IMR-90 (cell line): ENCODE measurements around the gene SRGN. TPM values are rescaled to one million over a fixed set of nuclear protein-coding genes. Genes with fewer than 3 reads are reported as not detected.

ENCODE experiments used
- ATAC-seq: fragments of 200-7000 bp; cut with Tn5 transposase; 2 replicates; pipeline ENCODE4 v1.9.1; 2020; ENCODE audit warnings: low read depth, mild to moderate bottlenecking, moderate library complexity
- BruUV-seq: library from RNA; stranded (reverse); fragments of 400-500 nt; replicated peaks from 2 replicates; lab custom pipeline; 2021; lab: Mats Ljungman, UMichigan
- CTCF ChIA-PET: fragments of 300-600 bp; formaldehyde crosslinking; extraction: SDS; loops from one replicate; lab custom pipeline; 2021; ENCODE audit warnings: antibody characterized with exemption; lab: Yijun Ruan, JAX
- POLR2A ChIA-PET: fragments of 300-600 bp; sonication (Branson Sonifier 250); formaldehyde crosslinking; loops from one replicate; lab custom pipeline; 2022; ENCODE audit warnings: antibody characterized with exemption; ENCODE audit not compliant: unreplicated experiment; lab: Charles Lee
- DNase-seq: peaks from one replicate; pipeline ENCODE4 v3.0.0; 2013
- H2AFZ ChIP-seq: replicated peaks from 2 replicates; pipeline ENCODE3; 2013; ENCODE audit warnings: low read length, mild to moderate bottlenecking; ENCODE audit not compliant: poor library complexity
- H2AK5ac ChIP-seq: 2 replicates; pipeline ENCODE4 v1.6.1; 2013; ENCODE audit warnings: low read depth, low read length, inconsistent platforms
- H2AK9ac ChIP-seq: replicated peaks from 2 replicates; pipeline ENCODE3; 2013; ENCODE audit warnings: mild to moderate bottlenecking, low read depth, low read length, moderate library complexity; ENCODE audit not compliant: poor library complexity
- H2BK120ac ChIP-seq: 2 replicates; pipeline ENCODE4 v1.6.1; 2013; ENCODE audit warnings: low read depth, low read length, inconsistent platforms
- H2BK15ac ChIP-seq: 3 replicates; pipeline ENCODE4 v1.6.1; 2013; ENCODE audit warnings: low read depth, low read length, inconsistent platforms
- H2BK20ac ChIP-seq: 2 replicates; pipeline ENCODE4 v1.6.1; 2013; ENCODE audit warnings: low read depth, mild to moderate bottlenecking, inconsistent platforms, low read length, moderate library complexity
- H2BK5ac ChIP-seq: 2 replicates; pipeline ENCODE4 v1.6.1; 2013; ENCODE audit warnings: mild to moderate bottlenecking, low read depth, low read length, inconsistent platforms; ENCODE audit not compliant: poor library complexity, severe bottlenecking
- H3K14ac ChIP-seq: replicated peaks from 2 replicates; pipeline ENCODE4 v1.6.1; 2013; ENCODE audit warnings: low read depth, low read length, inconsistent platforms
- H3K18ac ChIP-seq: 2 replicates; pipeline ENCODE4 v1.6.1; 2013; ENCODE audit warnings: low read depth, low read length, control low read depth
- H3K23ac ChIP-seq: 2 replicates; pipeline ENCODE4 v1.6.1; 2013; ENCODE audit warnings: low read depth, low read length, inconsistent platforms
- H3K27ac ChIP-seq: 2 replicates; pipeline ENCODE4 v1.5.1; 2013; ENCODE audit warnings: mild to moderate bottlenecking, control low read depth, low read length; ENCODE audit not compliant: insufficient read depth
- H3K27me3 ChIP-seq: 2 replicates; pipeline ENCODE4 v1.6.1; 2013; ENCODE audit warnings: low read length; ENCODE audit not compliant: control insufficient read depth, insufficient read depth
- H3K36me3 ChIP-seq: 2 replicates; pipeline ENCODE4 v1.6.1; 2013; ENCODE audit warnings: low read length, mixed read lengths; ENCODE audit not compliant: control insufficient read depth, insufficient read depth
- H3K4ac ChIP-seq: 2 replicates; pipeline ENCODE4 v1.6.1; 2013; ENCODE audit warnings: low read depth, low read length, inconsistent platforms
- H3K4me1 ChIP-seq: 2 replicates; pipeline ENCODE4 v1.6.1; 2013; ENCODE audit warnings: low read length, mixed read lengths; ENCODE audit not compliant: control insufficient read depth, insufficient read depth
- H3K4me2 ChIP-seq: 2 replicates; pipeline ENCODE4 v1.6.1; 2013; ENCODE audit warnings: low read depth, mild to moderate bottlenecking, control low read depth, low read length, moderate library complexity
- H3K4me3 ChIP-seq: 2 replicates; pipeline ENCODE4 v1.5.1; 2013; ENCODE audit warnings: low read depth, mild to moderate bottlenecking, control low read depth, low read length, moderate library complexity; ENCODE audit not compliant: insufficient read depth
- H3K56ac ChIP-seq: 2 replicates; pipeline ENCODE4 v1.6.1; 2013; ENCODE audit warnings: low read length, inconsistent platforms; ENCODE audit not compliant: insufficient read depth; ENCODE audit errors: extremely low read depth
- H3K79me1 ChIP-seq, 2 experiments: 2 replicates each; pipeline ENCODE4 v1.6.1; 2013; ENCODE audit warnings: low read length in 2 of 2, inconsistent platforms in 1 of 2, low read depth in 1 of 2
- H3K9ac ChIP-seq: 2 replicates; pipeline ENCODE4 v1.6.1; 2013; ENCODE audit warnings: low read depth, low read length, control low read depth
- H3K9me1 ChIP-seq: 2 replicates; pipeline ENCODE4 v1.6.1; 2013; ENCODE audit warnings: low read length, inconsistent platforms; ENCODE audit not compliant: insufficient read depth
- H3K9me3 ChIP-seq: 2 replicates; pipeline ENCODE4 v1.6.1; 2013; ENCODE audit warnings: low read length; ENCODE audit not compliant: control insufficient read depth, insufficient read depth
- H4K20me1 ChIP-seq: 2 replicates; pipeline ENCODE4 v1.6.1; 2013; ENCODE audit warnings: low read length, inconsistent platforms; ENCODE audit not compliant: insufficient read depth
- H4K5ac ChIP-seq: 2 replicates; pipeline ENCODE4 v1.6.1; 2013; ENCODE audit warnings: mild to moderate bottlenecking, low read depth, low read length, control low read depth
- H4K8ac ChIP-seq, 2 experiments: 2 replicates each; pipeline ENCODE4 v1.6.1; 2013; ENCODE audit warnings: low read depth in 2 of 2, low read length in 2 of 2, control low read depth in 1 of 2, inconsistent platforms in 1 of 2
- H4K91ac ChIP-seq: 2 replicates; pipeline ENCODE4 v1.6.1; 2013; ENCODE audit warnings: low read depth, low read length, inconsistent platforms; ENCODE audit not compliant: insufficient read depth
- BHLHE40 ChIP-seq: fragments of 150-350 bp; IDR thresholded peaks from 2 replicates; pipeline ENCODE4 v1.6.1; 2016; ENCODE audit warnings: mild to moderate bottlenecking, low read depth, low read length
- FOS ChIP-seq: fragments of 150-350 bp; IDR thresholded peaks from 2 replicates; pipeline ENCODE4 v1.6.1; 2016; ENCODE audit warnings: low read depth, low read length
- MAZ ChIP-seq: IDR thresholded peaks from 2 replicates; pipeline ENCODE4 v1.6.1; 2012; ENCODE audit warnings: low read depth, mild to moderate bottlenecking, low read length, improper control_type of control experiment, moderate library complexity, borderline replicate concordance
- MXI1 ChIP-seq: IDR thresholded peaks from 2 replicates; pipeline ENCODE4 v1.6.1; 2012; ENCODE audit warnings: low read depth, mild to moderate bottlenecking, low read length, moderate library complexity, borderline replicate concordance
- NFE2L2 ChIP-seq: fragments of 150-350 bp; IDR thresholded peaks from 2 replicates; pipeline ENCODE4 v1.6.1; 2016; ENCODE audit warnings: low read depth, mild to moderate bottlenecking, low read length
- POLR2A ChIP-seq: IDR thresholded peaks from 2 replicates; pipeline ENCODE4 v1.6.1; 2012; ENCODE audit warnings: mild to moderate bottlenecking, low read depth, low read length
- RAD21 ChIP-seq: IDR thresholded peaks from 2 replicates; pipeline ENCODE4 v1.6.1; 2012; ENCODE audit warnings: low read length, improper control_type of control experiment
- RCOR1 ChIP-seq: IDR thresholded peaks from 2 replicates; pipeline ENCODE4 v1.6.1; 2012; ENCODE audit warnings: mild to moderate bottlenecking, low read length, improper control_type of control experiment; ENCODE audit not compliant: insufficient replicate concordance
- SMC3 ChIP-seq: fragments of 150-350 bp; IDR thresholded peaks from 2 replicates; pipeline ENCODE4 v1.6.1; 2016; ENCODE audit warnings: low read depth, mild to moderate bottlenecking, antibody characterized with exemption, low read length, moderate library complexity
- WGBS, 2 experiments: methylation state at CpG; one replicate each; pipeline versions ENCODE4 v1.1.5 to v1.1.7; 2013; ENCODE audit warnings: missing lambda C conversion rate in 2 of 2; ENCODE audit not compliant: insufficient read length in 1 of 2; ENCODE audit errors: extremely low coverage in 2 of 2; 5-methylcytosine and 5-hydroxymethylcytosine counted together
- dilution Hi-C: fragments of 300-500 bp; cut with HindIII; formaldehyde crosslinking; loops from one replicate; pipeline ENCODE4 v1.14.3; 2018; ENCODE audit warnings: low sequenced_read_pairs; ENCODE audit not compliant: unreplicated experiment
- in situ Hi-C: fragments of 300-500 bp; cut with MboI; formaldehyde crosslinking; loops from 3 replicates; pipeline ENCODE4 v1.14.3; 2019; ENCODE audit warnings: low sequenced_read_pairs, inconsistent platforms, mixed read lengths
- intact Hi-C: fragments of 100-400 bp; cut with micrococcal nuclease; formaldehyde crosslinking; loops from 2 replicates; pipeline ENCODE4 v1.10.0; 2022
- polyA plus RNA-seq, 3 experiments: library from polyadenylated mRNA; depleted of rRNA; stranded (reverse); fragments of >200 nt; gene quantifications; 2 replicates each; pipeline ENCODE4 v1.2.3, GENCODE V29; 2012; ENCODE audit warnings: low replicate concordance in 1 of 3
- total RNA-seq: library from RNA; depleted of rRNA; stranded (reverse); fragments of >200 nt; gene quantifications from 2 replicates; pipeline ENCODE4 v1.2.3, GENCODE V29; 2012
- TF ChIP-seq, protein P1 (sequence below): fragments of 150-350 bp; IDR thresholded peaks from 2 replicates; pipeline ENCODE4 v1.6.1; 2017; ENCODE audit warnings: mild to moderate bottlenecking, antibody characterized with exemption, low read length, low read depth

SRGN gene
- total and polyA plus RNA-seq, 2 of the 4 experiments (the other 2 are of a cell fraction): 33.3 to 41.4 TPM

DNA sequence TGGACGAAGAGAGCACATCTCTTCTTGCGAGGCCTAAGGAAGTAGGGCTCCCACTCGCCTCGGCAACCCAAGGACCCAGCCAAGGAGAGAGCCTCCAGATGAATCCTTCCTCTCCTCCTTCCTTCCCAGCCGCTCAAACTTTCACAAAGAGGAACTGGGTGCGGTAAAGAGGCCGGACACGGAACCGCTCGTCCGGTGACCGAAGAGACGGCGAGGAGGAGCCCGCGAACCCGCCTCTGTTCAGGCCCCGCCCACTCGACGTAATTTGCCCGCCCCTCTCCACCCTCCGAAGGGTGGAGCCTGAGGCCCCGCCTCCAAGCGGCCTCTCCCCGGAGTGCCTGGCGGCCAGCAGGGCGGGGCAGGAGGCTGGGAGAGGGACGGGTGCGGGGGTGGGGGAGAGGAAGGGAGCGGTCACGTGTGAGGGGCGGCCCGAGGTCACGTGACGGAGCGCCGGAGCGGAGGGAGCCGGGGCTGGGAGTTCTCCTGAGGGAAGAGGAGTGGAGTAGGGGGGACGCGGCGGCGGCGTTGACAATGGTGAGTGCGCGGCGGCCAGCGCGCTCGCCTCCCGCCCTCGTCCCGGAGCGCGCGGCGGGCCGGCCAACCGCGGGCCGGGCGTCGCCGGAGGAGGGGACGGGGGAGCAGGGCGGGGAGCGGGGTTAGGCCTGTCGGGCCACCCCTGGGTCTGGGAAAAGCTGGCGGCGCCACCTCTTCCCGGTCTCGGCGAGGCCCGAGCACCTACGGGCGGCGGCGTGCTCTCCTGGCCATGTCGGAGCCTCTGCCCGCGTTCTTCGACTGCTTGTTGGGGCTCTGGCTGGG is 36.1 kb downstream of the SRGN start, which contains the start of gene VPS26A:
VPS26A (plus strand) TSS at position 432 of the 816 bp plus-strand sequence; CDS start at position 532, 100 bp downstream.
- Histone ChIP-seq H3K18ac (peak within 1 kb of the TSS; percentile 58), H3K4me3 (peak within 1 kb of the TSS; percentile 74), H3K9me3 (no peaks in the 10 kb centered on the region), H2BK120ac (peak within 1 kb of the TSS; percentile 31), H2AK5ac (peak within 1 kb of the TSS; percentile 49; the same call in 1 of the 2 replicates), H4K5ac (peak within 1 kb of the TSS; percentile 63), H2AK9ac (peak within 1 kb of the TSS; percentile 50), H3K36me3 (no peaks in the 10 kb centered on the region), H3K23ac (peak within 1 kb of the TSS; percentile 78; the same call in 1 of the 2 replicates), H4K91ac (peak within 1 kb of the TSS; percentile 74), H3K27me3 (no peaks in the 10 kb centered on the region), H3K4ac (peak within 1 kb of the TSS; percentile 90), H3K4me2 (peak within 1 kb of the TSS; percentile 87), H2BK15ac (peak within 1 kb of the TSS; percentile 20; the same call in 1 of the 3 replicates), H4K20me1 (peaks cover 18% of the 10 kb centered on the region), H3K4me1 (no peaks in the 10 kb centered on the region), H2AFZ (peak within 1 kb of the TSS; percentile 90), H3K79me1 (peaks cover 0 to 18% of the 10 kb centered on the region in 2 experiments; a peak in 2 of 4 replicates), H2BK5ac (peak within 1 kb of the TSS; percentile 67), H3K9me1 (no peaks in the 10 kb centered on the region; the same call in 1 of the 2 replicates), H4K8ac (peak within 1 kb of the TSS; percentile 21 to 88; a peak in 3 of 4 replicates), H3K9ac (peak within 1 kb of the TSS; percentile 82), H2BK20ac (no peak within 1 kb of the TSS), H3K27ac (peak within 1 kb of the TSS; percentile 84), H3K14ac (peak within 1 kb of the TSS; percentile 79), H3K56ac (peak within 1 kb of the TSS; percentile 83)
- intact Hi-C loops: no loop called here
- ATAC-seq: peak; percentile 98
- TF ChIP-seq MXI1 (no peak; the same call in 1 of the 2 replicates), RAD21 (no peak), POLR2A (peak; percentile 93), MAZ (peak; percentile 99), RCOR1 (no peak), BHLHE40 (peak; percentile 94), FOS (peak; percentile 83; the same call in 1 of the 2 replicates), SMC3 (peak; percentile 39), NFE2L2 (no peak)
- TF ChIP-seq, protein P1, sequence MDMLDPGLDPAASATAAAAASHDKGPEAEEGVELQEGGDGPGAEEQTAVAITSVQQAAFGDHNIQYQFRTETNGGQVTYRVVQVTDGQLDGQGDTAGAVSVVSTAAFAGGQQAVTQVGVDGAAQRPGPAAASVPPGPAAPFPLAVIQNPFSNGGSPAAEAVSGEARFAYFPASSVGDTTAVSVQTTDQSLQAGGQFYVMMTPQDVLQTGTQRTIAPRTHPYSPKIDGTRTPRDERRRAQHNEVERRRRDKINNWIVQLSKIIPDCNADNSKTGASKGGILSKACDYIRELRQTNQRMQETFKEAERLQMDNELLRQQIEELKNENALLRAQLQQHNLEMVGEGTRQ: peak; percentile 100
- CTCF ChIA-PET: no interaction called here
- in situ Hi-C loops: no loop called here
- no TSS peak for BruUV-seq
- peak; percentile 97 for DNase-seq
- WGBS, 2 experiments: 2% methylated on average over 25 of the region's 82 CpGs; no CpG with 5 or more reads in 1 of the 2 experiments
- dilution Hi-C loops: loop anchor here (25.0 kb wide), 1 partner anchor 112 kb away; no protein-coding TSS in a partner anchor
- POLR2A ChIA-PET: no interaction called here
